HG03108 (cell line): ENCODE measurements around the gene NEK7.

Source experiments
- ATAC-seq: cut with Tn5 transposase; IDR thresholded peaks from one replicate; pipeline ENCODE4 v1.9.1; 2021; ENCODE audit warnings: moderate library complexity; ENCODE audit not compliant: unreplicated experiment

NEK7 gene

DNA sequence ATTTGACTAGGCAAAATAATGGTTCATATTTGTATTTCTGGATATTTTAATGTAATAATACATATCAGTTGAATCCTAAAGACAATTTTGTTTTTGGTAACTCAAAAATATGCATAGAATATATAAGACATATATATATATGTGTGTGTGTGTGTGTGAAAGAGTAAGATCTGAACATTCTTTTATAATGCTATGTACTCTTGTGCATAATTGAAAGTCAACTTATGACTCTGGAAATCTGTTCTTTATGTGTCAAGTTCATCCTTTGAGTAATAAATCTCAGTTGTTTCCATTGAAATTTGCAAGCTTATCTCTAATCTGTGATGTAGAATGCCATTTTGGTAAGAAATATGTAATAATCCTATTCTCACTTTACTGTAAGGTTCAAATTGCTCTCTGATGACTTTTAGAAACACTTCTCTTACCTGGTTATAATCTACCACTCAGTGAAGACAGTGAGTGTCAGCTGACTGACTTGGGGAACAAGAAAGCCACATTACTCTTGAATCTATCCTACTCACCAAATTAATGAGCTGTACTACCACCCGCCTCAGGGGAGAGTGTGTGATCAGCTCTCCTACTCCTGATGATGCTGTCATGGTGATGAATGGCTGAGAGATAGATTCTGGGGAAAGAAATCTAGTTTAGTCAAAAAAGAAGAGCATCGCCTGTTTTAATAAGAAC, 15.0 kb upstream of the NEK7 start:
- ATAC-seq: no peak

DNA sequence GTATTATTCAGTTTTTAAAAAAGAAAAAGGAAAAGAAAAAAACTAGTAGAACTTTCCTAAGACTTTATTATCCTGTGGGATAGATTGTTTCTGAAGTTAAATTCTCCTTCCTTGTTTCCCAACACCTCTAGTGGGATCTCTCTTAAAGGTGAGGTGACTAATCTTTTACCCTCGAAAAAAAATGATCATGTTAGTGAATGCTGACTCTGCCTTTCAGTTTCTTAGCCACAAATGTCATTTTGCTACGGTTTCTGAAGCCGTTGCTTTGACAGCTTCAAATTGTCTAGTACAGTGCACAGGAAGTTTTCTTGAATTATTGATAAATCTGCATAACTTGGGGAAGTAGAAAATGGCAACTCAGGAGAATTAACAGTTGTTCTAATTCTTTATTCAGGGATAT, 13.0 kb upstream of the NEK7 start:
- peak; percentile 78 for ATAC-seq

DNA sequence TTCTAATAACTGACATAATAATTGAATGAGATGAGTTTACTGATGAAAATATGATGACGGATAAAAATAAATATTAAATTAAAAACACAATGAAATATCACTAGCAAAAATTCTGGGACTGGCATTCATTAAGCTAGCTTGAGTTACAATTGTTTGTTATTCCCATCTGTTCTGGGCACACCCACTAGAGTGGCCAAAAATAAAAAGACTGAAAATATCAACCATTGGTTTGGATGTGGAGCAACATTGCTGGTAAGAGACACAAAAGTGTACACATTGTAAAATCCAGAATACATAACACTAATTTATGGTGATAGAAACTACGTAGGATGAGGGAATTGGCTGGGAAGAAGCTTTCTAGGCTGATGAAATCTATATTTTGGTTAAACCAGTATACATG, 9.6 kb upstream of the NEK7 start:
- ATAC-seq: no peak

DNA sequence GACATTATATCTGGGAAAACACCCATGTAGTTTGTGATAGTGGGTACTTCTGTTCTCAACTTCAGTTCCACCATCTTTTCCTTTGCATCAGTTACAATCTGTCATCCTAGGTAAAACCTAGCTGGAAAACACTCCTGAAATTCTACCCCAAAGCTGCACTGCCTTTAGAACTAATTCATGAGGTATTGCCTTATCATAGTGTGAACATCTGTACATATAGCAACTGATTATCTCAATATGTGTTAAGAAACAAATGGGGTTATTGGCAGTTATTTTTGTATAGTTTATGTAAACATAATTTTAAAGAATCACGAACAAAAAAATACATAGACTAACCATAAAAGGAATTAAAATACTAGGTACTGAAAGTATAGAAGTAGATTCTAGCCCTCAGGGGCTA, 6.4 kb upstream of the NEK7 start:
- ATAC-seq: no peak

DNA sequence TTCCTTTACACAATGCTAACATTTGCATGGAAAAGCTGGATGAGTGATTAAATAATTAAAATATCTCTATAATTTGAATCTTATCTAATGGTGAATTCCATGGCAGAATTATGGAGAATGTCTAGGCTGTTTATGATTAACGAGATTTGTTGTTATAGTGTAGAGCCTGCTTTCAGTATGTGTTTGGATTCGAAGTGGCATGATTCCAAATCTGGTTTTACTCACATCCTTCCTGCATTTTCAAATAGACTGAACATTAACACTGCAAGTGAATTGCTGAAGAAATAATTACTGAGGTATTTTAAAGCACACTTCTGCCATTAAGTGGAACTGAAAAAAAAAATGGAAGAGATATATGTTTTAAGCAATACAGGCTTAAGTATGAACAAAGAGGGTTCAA, 5.1 kb upstream of the NEK7 start:
- ATAC-seq: no peak

DNA sequence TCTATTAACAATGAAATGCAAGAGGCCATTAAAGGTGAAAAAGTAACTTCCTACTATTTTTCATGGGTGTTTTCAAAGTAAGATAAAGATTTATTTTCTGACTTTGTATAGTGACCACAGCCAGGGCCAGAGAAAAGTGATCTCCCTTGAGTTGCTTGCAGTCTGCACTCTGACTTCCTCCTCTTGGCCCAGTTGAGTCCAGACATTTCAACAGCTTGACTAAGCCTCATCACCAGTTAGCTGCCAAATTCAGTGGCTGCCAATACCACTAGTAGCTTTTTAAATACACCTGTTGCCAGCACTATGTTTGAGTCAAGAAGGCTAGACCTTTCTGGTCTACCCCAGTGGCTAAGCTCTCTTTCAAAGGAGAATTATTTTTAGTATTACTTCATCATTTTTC, 3.7 kb upstream of the NEK7 start:
- ATAC-seq: no peak

DNA sequence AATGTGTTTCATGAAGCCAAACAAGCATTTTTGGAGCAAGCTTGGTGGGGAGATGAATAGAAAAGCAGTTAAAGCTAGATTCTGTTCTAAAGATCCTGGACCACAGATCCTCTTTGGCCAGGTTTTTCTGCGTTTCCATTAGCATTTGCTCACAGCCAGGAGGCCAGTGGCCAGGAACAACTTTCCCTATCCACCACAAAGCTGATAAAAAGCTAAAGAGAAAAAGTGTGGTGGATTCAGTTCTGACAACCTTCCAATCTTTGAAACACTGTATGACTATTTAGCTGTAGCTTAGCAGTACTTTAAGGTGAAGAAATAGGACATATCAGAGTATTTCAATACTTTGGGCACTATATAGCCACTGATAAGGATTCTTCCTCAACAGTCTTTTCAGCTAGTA, 3.0 kb upstream of the NEK7 start:
- no peak for ATAC-seq

DNA sequence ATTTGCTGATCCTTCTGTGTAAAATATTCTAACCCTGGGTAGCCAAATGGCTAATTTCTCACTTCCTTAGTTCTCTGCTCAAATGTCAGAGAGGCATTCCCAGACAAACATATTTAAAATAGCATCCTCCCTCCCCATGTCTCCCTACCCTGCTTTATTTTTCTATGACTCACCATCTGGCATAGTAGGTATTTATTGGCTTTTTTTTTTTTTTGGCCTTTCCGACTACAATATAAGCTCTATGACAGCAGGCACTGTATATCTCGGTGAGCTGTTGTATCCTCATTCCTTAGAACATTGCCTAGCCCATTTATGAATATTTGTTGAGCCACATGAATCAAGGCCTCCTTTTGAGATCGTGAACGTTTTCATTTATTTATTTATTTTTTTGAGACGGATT, 1.5 kb upstream of the NEK7 start:
- no peak for ATAC-seq

DNA sequence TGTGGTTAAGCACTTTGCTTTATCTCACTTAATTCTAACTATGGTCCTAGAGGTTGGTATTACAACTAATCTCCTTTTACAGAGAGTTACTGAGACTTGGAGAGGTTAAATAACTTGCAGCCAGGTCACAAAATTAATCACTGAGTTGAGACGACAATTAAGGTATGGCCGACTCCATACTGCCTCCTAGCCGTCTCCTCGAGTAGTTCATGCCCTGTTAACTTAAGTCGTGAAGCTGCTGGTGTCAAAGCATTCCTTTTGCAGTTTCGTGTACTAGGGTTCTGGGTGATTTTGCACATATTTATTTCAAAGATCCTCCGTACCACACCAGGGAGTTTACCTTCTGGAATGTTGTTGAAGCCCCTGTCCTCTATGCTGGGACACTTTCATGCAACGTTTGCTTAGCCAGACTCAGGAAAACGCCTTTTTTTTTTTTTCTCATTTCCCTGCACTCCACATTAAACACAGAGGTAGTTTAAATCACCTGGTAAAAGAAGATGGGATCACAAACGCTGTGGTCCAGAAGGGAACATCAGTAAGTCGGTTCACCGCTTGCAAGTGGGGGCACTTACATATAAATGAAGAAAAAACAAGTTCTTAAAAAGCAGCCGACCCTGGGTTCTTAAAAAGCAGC, 570 bp upstream of the NEK7 start:
- peak; percentile 12 for ATAC-seq

DNA sequence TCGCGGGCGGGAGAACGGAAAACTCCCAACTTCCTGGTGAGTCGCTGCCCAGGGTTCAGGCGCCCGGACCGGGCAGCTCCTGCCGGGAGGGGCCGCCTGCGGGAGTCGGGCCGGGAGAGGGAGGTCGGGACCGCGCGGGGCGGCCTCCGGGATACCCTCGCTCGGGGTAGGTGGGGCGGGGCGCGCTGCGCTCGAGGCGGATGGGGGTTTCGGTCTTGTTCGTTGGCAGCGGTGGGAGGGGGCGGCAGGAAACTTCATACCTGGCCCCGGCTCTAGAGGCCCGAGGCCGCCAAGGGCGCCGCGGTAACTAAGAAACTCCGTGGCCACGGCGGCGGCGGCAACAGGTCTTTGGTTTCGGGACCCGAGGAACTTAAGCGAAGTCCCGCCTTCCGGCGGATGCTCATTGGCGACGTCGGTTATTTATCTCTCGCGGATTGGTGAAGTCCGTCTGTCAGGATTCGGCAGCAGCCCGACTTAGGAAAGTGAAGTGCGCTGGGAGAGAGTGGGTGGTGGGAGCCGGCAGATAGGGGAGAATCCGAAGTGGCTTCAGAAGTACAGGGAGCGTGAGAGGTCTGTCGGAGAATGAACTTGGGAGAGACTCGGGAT, 546 bp downstream of the NEK7 start:
- peak; percentile 40 for ATAC-seq

DNA sequence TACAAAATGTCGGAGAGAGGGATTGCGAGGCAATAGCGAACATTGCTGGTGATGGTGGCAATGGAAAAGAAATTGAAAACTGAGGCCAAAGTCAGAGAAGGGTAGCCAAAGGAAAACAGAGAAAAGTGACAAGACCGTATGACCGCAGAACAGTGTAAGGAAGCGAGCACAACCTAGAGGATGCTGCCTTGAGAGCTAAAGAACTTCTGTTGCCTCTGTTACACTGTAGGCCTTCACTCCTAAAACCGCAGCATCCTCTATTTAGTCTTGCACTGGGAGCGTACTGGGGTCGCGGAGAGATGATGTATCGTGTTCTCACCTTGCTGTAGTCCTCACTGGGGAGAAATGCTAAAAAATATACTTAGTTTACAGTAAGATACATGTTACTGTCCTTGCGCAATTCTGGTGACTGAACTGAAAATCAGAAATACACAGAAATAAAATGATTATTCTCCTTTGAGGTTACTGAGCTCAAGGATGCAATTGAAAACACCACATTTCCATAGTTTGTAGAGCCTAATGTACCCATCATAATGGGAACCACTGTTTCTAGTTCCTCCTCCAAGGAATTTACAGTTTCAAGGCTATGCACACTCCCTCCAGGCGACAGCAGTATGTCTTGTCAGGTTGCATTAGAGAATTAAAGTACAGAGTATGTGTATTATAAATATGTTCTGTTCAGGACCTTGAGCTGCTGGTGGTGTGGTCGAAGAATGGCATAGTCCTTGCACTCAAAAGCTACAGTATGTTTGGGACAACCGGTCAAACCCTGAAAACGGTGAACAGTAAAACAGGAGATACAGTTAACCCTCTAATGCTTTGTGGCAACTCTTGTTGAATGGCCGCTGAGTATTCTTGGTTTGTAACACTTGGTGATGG, 1.3 kb downstream of the NEK7 start:
- no peak for ATAC-seq

DNA sequence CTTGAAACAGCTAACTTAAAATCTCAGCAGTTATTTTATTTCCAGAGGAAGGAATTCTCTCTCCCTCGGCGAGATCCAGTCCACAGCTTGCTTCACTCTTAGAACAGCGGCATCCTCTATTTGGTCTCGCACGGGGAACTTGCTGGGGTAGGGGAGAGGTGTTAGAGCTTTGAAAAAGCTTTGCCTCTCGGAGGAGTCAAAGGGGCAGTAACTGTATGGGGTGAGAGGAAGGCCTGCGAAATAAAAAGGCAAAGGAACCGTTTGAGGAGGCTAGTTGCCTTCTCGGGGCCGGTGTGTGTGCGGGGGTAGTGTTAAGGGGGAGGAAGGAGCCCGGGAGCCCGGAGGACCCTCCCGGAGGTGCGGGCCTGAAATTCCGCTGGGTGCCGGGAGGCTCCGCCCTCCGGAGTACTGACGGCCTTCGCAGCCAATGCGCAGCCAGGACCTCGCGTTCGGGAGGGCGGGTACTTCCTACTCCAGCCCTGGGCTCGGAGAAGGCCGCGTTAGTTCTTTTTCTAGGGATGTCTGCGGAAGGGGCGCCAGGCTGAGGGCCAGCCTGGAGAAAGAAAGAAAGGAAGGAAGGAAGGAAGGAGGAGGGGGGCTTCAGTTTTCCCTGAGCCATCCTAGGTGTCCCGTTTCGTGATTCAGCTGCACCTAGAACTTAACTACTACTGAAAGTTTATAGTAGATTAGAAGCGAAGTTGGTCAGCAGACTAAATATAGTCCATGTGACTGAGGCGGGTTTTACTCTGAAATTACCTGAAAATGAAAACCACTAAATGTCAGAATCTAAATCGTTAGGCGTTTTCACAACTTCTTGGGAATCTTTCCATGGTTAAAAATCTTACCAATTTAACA, 2.2 kb downstream of the NEK7 start:
- peak; percentile 69 for ATAC-seq

DNA sequence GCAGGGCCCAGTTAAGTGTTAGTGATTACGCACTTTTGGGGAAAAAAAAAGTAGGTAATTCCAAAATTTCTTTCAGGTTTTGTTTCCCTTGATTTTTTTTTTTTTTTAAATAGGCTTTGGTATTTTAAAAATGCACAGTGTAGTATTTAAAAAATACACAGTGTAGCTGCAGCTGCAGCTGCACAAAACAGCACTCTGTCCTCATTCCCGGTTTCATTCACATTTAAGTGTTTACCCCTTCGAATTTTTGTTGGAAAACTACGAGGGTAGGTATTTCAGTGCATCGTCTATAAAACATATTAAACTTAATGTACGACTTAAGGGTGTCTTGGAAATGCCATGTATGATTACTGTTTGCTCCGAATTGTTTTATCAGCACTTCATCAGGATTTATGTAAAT, 3.4 kb downstream of the NEK7 start:
- ATAC-seq: no peak

DNA sequence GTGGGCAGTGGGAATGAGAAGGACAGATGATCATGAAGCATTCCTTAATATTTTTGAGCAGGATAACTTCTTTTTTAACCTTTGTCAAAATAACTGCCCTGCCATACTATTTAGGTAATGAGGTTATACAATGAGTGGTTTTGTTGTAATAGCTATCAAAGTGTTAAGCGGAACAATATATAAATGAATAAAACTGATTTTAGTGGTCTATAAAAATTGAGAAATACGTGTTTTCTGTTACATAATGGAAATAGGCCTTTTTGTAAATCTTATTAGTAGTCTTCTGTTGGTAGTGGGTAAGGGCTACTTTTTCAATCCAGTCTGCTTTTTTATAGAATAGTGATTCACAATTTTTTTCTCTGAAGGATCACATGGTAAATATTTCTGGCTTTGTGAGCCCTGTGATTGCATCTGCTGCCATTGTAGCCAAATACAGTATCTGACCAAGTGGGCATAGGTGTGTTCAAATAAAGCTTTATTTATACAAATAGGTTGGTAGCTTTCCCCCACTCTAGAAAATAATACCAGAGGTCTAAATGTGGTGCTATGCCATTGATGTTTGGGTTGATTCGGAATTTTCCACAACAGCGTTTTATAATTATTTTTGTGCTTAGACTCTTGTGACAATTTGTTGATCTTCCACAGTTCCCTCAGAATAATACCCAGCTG, 4.3 kb downstream of the NEK7 start:
- ATAC-seq: no peak

DNA sequence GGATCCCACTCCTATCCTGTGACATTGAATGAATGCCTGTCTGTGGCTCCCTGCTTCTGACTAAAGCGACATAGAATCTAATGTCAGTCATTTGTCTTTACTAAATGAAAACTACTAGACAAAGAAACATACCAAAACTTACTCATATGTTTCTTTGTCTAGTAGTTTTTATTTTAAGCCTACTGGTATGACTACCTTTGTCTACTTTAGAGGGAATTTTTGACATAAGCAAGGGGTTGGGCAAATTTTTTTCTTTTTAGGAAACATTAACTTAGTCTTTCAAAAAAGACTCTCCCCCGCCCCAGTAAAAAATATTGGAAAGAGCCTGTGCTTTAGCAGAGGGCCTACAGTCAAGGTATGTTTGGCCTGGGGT, 4.9 kb downstream of the NEK7 start:
- no peak for ATAC-seq

DNA sequence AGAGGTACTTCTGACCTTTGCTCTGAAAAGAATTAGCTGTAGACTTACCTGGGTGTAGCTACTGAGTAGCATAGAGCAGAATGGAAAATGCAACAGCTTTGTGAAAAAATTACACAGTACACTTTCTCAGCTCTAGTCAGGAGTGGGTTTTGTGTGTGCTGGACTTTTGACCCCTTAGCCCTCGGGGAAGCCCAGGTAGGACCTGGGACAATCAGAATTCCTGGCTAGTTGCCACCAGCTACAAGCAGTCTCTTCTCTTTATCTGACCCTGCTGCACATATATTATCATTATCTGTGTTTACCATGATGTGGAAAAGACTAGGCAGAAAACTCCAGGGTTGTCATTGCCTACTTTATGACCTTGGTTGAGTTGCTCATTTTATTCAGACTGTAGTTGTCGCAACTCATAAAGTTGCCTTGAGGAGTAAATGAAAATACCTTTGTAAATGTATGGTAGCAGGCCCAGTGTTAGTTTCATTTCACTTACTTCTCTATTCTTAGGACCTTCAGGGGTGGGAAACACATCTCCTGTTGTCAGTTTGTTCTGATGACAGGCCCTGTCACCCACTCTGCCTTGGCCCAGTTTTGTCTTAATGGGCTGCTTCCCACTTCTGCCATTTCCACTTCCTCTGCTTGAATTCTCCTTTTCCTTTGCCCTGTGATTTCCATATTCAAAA, 5.4 kb downstream of the NEK7 start:
- ATAC-seq: no peak

DNA sequence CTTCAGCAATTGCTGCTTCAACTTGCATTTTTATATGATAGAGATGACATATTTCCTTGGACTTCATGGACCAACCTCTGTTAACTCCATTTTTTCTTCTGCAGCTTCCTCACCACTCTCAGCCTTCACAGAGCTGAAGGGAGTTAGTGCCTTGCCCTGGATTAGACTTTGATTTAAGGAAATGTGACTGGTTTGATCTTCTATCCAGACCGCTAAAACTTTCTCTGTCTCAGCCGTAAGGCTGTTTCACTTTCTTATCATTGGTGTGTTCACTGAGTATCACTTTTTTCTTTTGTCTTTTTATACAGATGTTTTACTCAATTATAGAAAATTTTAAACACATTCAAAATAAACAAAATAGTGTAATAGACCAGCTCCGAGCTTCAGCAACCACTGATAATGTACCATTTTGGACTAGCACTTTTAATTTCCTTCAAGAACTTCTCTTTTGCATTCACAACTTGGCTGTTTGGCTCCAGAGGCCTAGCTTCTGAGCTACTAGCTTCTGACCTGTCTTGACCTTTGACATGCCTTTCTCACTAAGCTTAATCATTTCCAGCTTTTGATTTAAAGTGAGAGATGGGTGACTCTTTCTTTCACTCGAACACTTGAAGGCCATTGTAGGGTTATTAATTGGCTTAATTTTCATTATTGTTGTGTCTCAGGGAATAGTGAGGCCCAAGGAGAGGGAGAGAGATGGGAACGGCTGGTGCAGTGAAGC, 9.3 kb downstream of the NEK7 start:
- no peak for ATAC-seq

DNA sequence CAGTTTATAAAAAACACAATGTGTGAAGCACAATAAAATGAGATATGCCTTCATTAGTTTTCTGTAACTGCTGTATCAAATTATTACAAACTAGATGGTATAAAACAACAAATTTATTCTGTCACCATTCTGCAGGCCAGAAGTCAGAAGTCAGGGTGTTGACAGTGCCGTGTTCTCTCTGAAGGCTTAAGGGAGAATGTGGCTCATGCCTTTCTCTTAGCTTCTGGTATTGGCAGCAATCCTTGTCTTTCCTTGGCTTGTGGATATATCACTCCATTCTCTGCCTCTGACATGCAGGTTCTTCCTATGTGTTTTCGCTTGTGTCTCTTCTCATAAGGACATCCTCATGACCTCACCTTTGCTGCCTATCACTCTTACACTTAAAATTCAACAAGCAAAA, 10.1 kb downstream of the NEK7 start:
- ATAC-seq: no peak

DNA sequence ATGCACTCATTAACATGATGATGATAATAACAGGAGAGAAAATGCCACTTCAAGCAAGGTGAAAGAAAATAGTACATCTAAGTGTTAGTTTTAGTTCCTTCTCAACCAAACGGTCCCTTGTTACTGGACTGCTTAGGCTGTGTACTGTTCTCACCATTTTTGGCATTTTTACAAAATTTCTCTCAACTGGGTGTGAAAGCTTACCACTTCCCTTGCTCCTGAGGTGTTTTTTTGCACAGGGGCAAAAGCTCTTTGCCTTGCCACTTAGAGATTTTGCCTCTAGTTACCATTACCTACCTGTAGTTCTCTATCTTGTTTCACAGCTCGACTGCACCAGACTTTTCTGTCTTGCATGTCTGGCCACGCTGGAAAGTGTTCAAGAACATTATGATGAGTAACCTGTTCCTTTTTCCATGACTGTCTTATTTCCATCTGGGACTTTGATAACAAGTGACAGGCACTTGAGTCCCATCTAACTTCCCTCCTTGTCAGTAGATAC, 10.7 kb downstream of the NEK7 start:
- peak; percentile 68 for ATAC-seq
